Measurements from ENCODE around the gene CCL25. TPM values are rescaled to one million over a fixed set of nuclear protein-coding genes. Genes with fewer than 3 reads are reported as not detected.
A peak's percentile ranks its signal among the peaks of the same experiment; 100 is the strongest.

Gene CCL25
- not detected for polyA plus RNA-seq (2013, experiment 1 of 2)
- not detected for polyA plus RNA-seq (2013, experiment 2 of 2)

- H3K14ac ChIP-seq (ENCODE audit: low read length in 2 of 2) = no peak within 1 kb of the TSS
- no peak within 1 kb of the TSS for H4K91ac ChIP-seq (ENCODE audit: low read length)
- no peak within 1 kb of the TSS for H3K18ac ChIP-seq (ENCODE audit: low read depth in 1 of 2, low read length in 2 of 2)
- no peak within 1 kb of the TSS for H4K8ac ChIP-seq (ENCODE audit: low read length)
- no peak for DNase-seq
- H3K4me2 ChIP-seq (ENCODE audit: low read length, poor library complexity, severe bottlenecking) = no peak within 1 kb of the TSS
- 71% methylated on average over 7 of the region's 7 CpGs for WGBS
- peaks cover 11 to 38% of the 10 kb centered on the region in 2 experiments for H3K27me3 ChIP-seq (ENCODE audit: control insufficient read depth in 1 of 2, insufficient read depth in 1 of 2, low read length in 2 of 2)
- no peaks in the 10 kb centered on the region for H3K36me3 ChIP-seq (ENCODE audit: control insufficient read depth in 1 of 2, insufficient read depth in 2 of 2, low read depth in 1 of 2, low read length in 2 of 2)
- peaks cover 10% of the 10 kb centered on the region for H3K4me1 ChIP-seq (ENCODE audit: control insufficient read depth, insufficient read depth, low read depth, low read length)
- H2AK5ac ChIP-seq (ENCODE audit: low read length, severe bottlenecking) = no peak within 1 kb of the TSS
- no peak within 1 kb of the TSS for H3K27ac ChIP-seq (ENCODE audit: low read length, poor library complexity, severe bottlenecking)
- H2BK12ac ChIP-seq (ENCODE audit: low read length in 2 of 2) = no peak within 1 kb of the TSS
- H2BK5ac ChIP-seq (ENCODE audit: low read depth, low read length, poor library complexity, severe bottlenecking) = no peak within 1 kb of the TSS
- no peak within 1 kb of the TSS for H2AFZ ChIP-seq (ENCODE audit: low read depth, low read length)
- no peak within 1 kb of the TSS for H3K4me3 ChIP-seq (ENCODE audit: insufficient read depth in 1 of 2, low read depth in 1 of 2, low read length in 2 of 2)
- no peaks in the 10 kb centered on the region for H3K9me3 ChIP-seq (ENCODE audit: control insufficient read depth, low read length)
- no peak within 1 kb of the TSS for H3K23ac ChIP-seq (ENCODE audit: low read length in 2 of 2)
- H3K4ac ChIP-seq (ENCODE audit: low read depth in 1 of 2, low read length in 2 of 2) = no peak within 1 kb of the TSS
- H3K9ac ChIP-seq (ENCODE audit: low read length) = no peak within 1 kb of the TSS
- no peak within 1 kb of the TSS for H2BK120ac ChIP-seq (ENCODE audit: low read depth, low read length)
- no peaks in the 10 kb centered on the region for H3K79me1 ChIP-seq (replicated peaks; ENCODE audit: low read length, poor library complexity, severe bottlenecking)
- no peak within 1 kb of the TSS for H2BK15ac ChIP-seq (ENCODE audit: low read depth, poor library complexity, severe bottlenecking)
Measured at GRCh38 chr19:8052464-8052859, at the start of gene CCL25. CCL25 (plus strand) TSS chr19:8052760; CDS start chr19:8053050, 290 bp downstream.

- no peak overlapping the region for H2BK15ac ChIP-seq (ENCODE audit: low read depth, poor library complexity, severe bottlenecking)
- peaks cover 25% of the 10 kb centered on the region for H3K4me1 ChIP-seq (ENCODE audit: control insufficient read depth, insufficient read depth, low read depth, low read length)
- no peak overlapping the region for H2BK120ac ChIP-seq (ENCODE audit: low read depth, low read length)
- no peak overlapping the region for H4K8ac ChIP-seq (ENCODE audit: low read length)
- no peak overlapping the region for H2AFZ ChIP-seq (ENCODE audit: low read depth, low read length)
- peak overlapping the region in 1 of 2 experiments; percentile 92 for H3K4me3 ChIP-seq (ENCODE audit: insufficient read depth in 1 of 2, low read depth in 1 of 2, low read length in 2 of 2)
- no peak overlapping the region for H2AK5ac ChIP-seq (ENCODE audit: low read length, severe bottlenecking)
- H3K27me3 ChIP-seq (ENCODE audit: control insufficient read depth in 1 of 2, insufficient read depth in 1 of 2, low read length in 2 of 2) = no peaks in the 10 kb centered on the region
- H4K91ac ChIP-seq (ENCODE audit: low read length) = no peak overlapping the region
- no peaks in the 10 kb centered on the region for H3K9me3 ChIP-seq (ENCODE audit: control insufficient read depth, low read length)
- no peak overlapping the region for H3K27ac ChIP-seq (ENCODE audit: low read length, poor library complexity, severe bottlenecking)
- WGBS = 82% methylated on average over 6 of the region's 6 CpGs
- no peak overlapping the region for H3K18ac ChIP-seq (ENCODE audit: low read depth in 1 of 2, low read length in 2 of 2)
- peak overlapping the region in 1 of 2 experiments; percentile 12 for H3K4ac ChIP-seq (ENCODE audit: low read depth in 1 of 2, low read length in 2 of 2)
- H3K14ac ChIP-seq (ENCODE audit: low read length in 2 of 2) = no peak overlapping the region
- no peak for DNase-seq
- H2BK5ac ChIP-seq (ENCODE audit: low read depth, low read length, poor library complexity, severe bottlenecking) = no peak overlapping the region
- peaks cover 5 to 14% of the 10 kb centered on the region in 2 experiments for H3K36me3 ChIP-seq (ENCODE audit: control insufficient read depth in 1 of 2, insufficient read depth in 2 of 2, low read depth in 1 of 2, low read length in 2 of 2)
- no peak overlapping the region for H2BK12ac ChIP-seq (ENCODE audit: low read length in 2 of 2)
- H3K4me2 ChIP-seq (ENCODE audit: low read length, poor library complexity, severe bottlenecking) = peak overlapping the region; percentile 83
- H3K23ac ChIP-seq (ENCODE audit: low read length in 2 of 2) = no peak overlapping the region
- peak overlapping the region; percentile 88 for H3K9ac ChIP-seq (ENCODE audit: low read length)
- H3K79me1 ChIP-seq (replicated peaks; ENCODE audit: low read length, poor library complexity, severe bottlenecking) = peaks cover 5% of the 10 kb centered on the region
Measured at GRCh38 chr19:8004001-8004400, 48.6 kb upstream of the CCL25 start.

GRCh38 chr19:8004723-8005513 is 47.6 kb upstream of the CCL25 start:
- Histone ChIP-seq H3K14ac (ENCODE audit: low read length in 2 of 2) (no peak overlapping the region), H2BK15ac (ENCODE audit: low read depth, poor library complexity, severe bottlenecking) (peak overlapping the region; percentile 17), H2BK12ac (ENCODE audit: low read length in 2 of 2) (no peak overlapping the region), H3K9ac (ENCODE audit: low read length) (peak overlapping the region; percentile 88), H4K8ac (ENCODE audit: low read length) (no peak overlapping the region), H3K36me3 (ENCODE audit: control insufficient read depth in 1 of 2, insufficient read depth in 2 of 2, low read depth in 1 of 2, low read length in 2 of 2) (peaks cover 5 to 9% of the 10 kb centered on the region in 2 experiments), H2BK5ac (ENCODE audit: low read depth, low read length, poor library complexity, severe bottlenecking) (no peak overlapping the region), H2AFZ (ENCODE audit: low read depth, low read length) (peak overlapping the region; percentile 43), H3K27ac (ENCODE audit: low read length, poor library complexity, severe bottlenecking) (peak overlapping the region; percentile 65), H3K4me2 (ENCODE audit: low read length, poor library complexity, severe bottlenecking) (peak overlapping the region; percentile 83), H3K18ac (ENCODE audit: low read depth in 1 of 2, low read length in 2 of 2) (peak overlapping the region; percentile 25 to 86), H3K79me1 (replicated peaks; ENCODE audit: low read length, poor library complexity, severe bottlenecking) (peaks cover 5% of the 10 kb centered on the region), H3K4me3 (ENCODE audit: insufficient read depth in 1 of 2, low read depth in 1 of 2, low read length in 2 of 2) (peak overlapping the region; percentile 71 to 92), H4K91ac (ENCODE audit: low read length) (no peak overlapping the region), H3K9me3 (ENCODE audit: control insufficient read depth, low read length) (no peaks in the 10 kb centered on the region), H3K23ac (ENCODE audit: low read length in 2 of 2) (no peak overlapping the region), H2AK5ac (ENCODE audit: low read length, severe bottlenecking) (no peak overlapping the region), H3K4ac (ENCODE audit: low read depth in 1 of 2, low read length in 2 of 2) (peak overlapping the region in 1 of 2 experiments; percentile 3), H2BK120ac (ENCODE audit: low read depth, low read length) (peak overlapping the region; percentile 78), H3K4me1 (ENCODE audit: control insufficient read depth, insufficient read depth, low read depth, low read length) (peaks cover 22% of the 10 kb centered on the region), H3K27me3 (ENCODE audit: control insufficient read depth in 1 of 2, insufficient read depth in 1 of 2, low read length in 2 of 2) (no peaks in the 10 kb centered on the region)
- DNase-seq = peak; percentile 59
- under 1% methylated on average over 43 of the region's 74 CpGs for whole genome bisulfite sequencing

- peak within 1 kb of the TSS; percentile 78 for H2BK120ac ChIP-seq (ENCODE audit: low read depth, low read length)
- H3K23ac ChIP-seq (ENCODE audit: low read length in 2 of 2) = peak within 1 kb of the TSS; percentile 9 to 64
- H2BK15ac ChIP-seq (ENCODE audit: low read depth, poor library complexity, severe bottlenecking) = peak within 1 kb of the TSS; percentile 17
- H3K4ac ChIP-seq (ENCODE audit: low read depth in 1 of 2, low read length in 2 of 2) = peak within 1 kb of the TSS; percentile 67 to 73
- H3K14ac ChIP-seq (ENCODE audit: low read length in 2 of 2) = peak within 1 kb of the TSS in 1 of 2 experiments; percentile 86
- H3K4me2 ChIP-seq (ENCODE audit: low read length, poor library complexity, severe bottlenecking) = peak within 1 kb of the TSS; percentile 96
- peak within 1 kb of the TSS; percentile 15 for H2BK5ac ChIP-seq (ENCODE audit: low read depth, low read length, poor library complexity, severe bottlenecking)
- peak within 1 kb of the TSS; percentile 97 for H4K91ac ChIP-seq (ENCODE audit: low read length)
- H3K36me3 ChIP-seq (ENCODE audit: control insufficient read depth in 1 of 2, insufficient read depth in 2 of 2, low read depth in 1 of 2, low read length in 2 of 2) = peaks cover 5 to 8% of the 10 kb centered on the region in 2 experiments
- under 1% methylated on average over 68 of the region's 98 CpGs for WGBS
- H2AFZ ChIP-seq (ENCODE audit: low read depth, low read length) = peak within 1 kb of the TSS; percentile 79
- H3K9ac ChIP-seq (ENCODE audit: low read length) = peak within 1 kb of the TSS; percentile 97
- H2AK5ac ChIP-seq (ENCODE audit: low read length, severe bottlenecking) = no peak within 1 kb of the TSS
- peak; percentile 88 for DNase-seq
- no peaks in the 10 kb centered on the region for H3K9me3 ChIP-seq (ENCODE audit: control insufficient read depth, low read length)
- peak within 1 kb of the TSS; percentile 91 to 95 for H3K18ac ChIP-seq (ENCODE audit: low read depth in 1 of 2, low read length in 2 of 2)
- peaks cover 20% of the 10 kb centered on the region for H3K4me1 ChIP-seq (ENCODE audit: control insufficient read depth, insufficient read depth, low read depth, low read length)
- peak within 1 kb of the TSS; percentile 65 for H3K27ac ChIP-seq (ENCODE audit: low read length, poor library complexity, severe bottlenecking)
- H3K4me3 ChIP-seq (ENCODE audit: insufficient read depth in 1 of 2, low read depth in 1 of 2, low read length in 2 of 2) = peak within 1 kb of the TSS; percentile 92 to 98
- no peaks in the 10 kb centered on the region for H3K27me3 ChIP-seq (ENCODE audit: control insufficient read depth in 1 of 2, insufficient read depth in 1 of 2, low read length in 2 of 2)
- H3K79me1 ChIP-seq (replicated peaks; ENCODE audit: low read length, poor library complexity, severe bottlenecking) = peaks cover 5% of the 10 kb centered on the region
- H4K8ac ChIP-seq (ENCODE audit: low read length) = peak within 1 kb of the TSS; percentile 99
- peak within 1 kb of the TSS; percentile 33 to 88 for H2BK12ac ChIP-seq (ENCODE audit: low read length in 2 of 2)
Measured at GRCh38 chr19:8005534-8006256, 46.9 kb upstream of the CCL25 start, which contains the start of gene ELAVL1. ELAVL1 (minus strand) TSS chr19:8005641; CDS start chr19:7991815, 13,826 bp downstream.
